SK-N-SH treated with all-trans-retinoic acid at 6 μM for 48 hours (cell line): Measurements from ENCODE around the gene MOAP1.
"Not testable (repeated sequence)": the region's sequence is repeated elsewhere in the genome, so short reads cannot be mapped to it uniquely, and the experiment has no call there.

Experiments
- ATAC-seq: fragments of 200-7000 bp; cut with Tn5 transposase; 3 replicates; pipeline ENCODE4 v1.9.1; 2020; ENCODE audit warnings: mild to moderate bottlenecking, moderate library complexity
- ARNTL ChIP-seq: fragments of 450-650 bp; formaldehyde crosslinking; IDR thresholded peaks from 2 replicates; pipeline ENCODE4 v1.5.0; 2020; ENCODE audit warnings: low read depth, mild to moderate bottlenecking, moderate library complexity, borderline replicate concordance
- CSDC2 ChIP-seq: fragments of 250-450 bp; sonication (Bioruptor Pico); IDR thresholded peaks from 2 replicates; pipeline ENCODE4 v1.5.0; 2020; ENCODE audit warnings: mild to moderate bottlenecking, moderate library complexity
- CSRNP3 ChIP-seq: fragments of 250-450 bp; sonication (Bioruptor Pico); IDR thresholded peaks from 2 replicates; pipeline ENCODE4 v1.5.1; 2021; ENCODE audit warnings: mild to moderate bottlenecking, moderate library complexity
- GLIS3 ChIP-seq: fragments of 250-450 bp; sonication (Bioruptor Pico); IDR thresholded peaks from 2 replicates; pipeline ENCODE4 v1.5.0; 2020; ENCODE audit warnings: mild to moderate bottlenecking, moderate library complexity
- ISL1 ChIP-seq: fragments of 250-450 bp; sonication (Bioruptor Pico); IDR thresholded peaks from 2 replicates; pipeline ENCODE4 v2.1.2; 2022; ENCODE audit warnings: mild to moderate bottlenecking, moderate library complexity
- OSR1 ChIP-seq: fragments of 250-450 bp; sonication (Bioruptor Pico); IDR thresholded peaks from 2 replicates; pipeline ENCODE4 v1.8.0; 2022; ENCODE audit warnings: moderate library complexity, mild to moderate bottlenecking, inconsistent platforms
- PPARA ChIP-seq: fragments of 250-450 bp; sonication (Bioruptor Pico); IDR thresholded peaks from 2 replicates; pipeline ENCODE4 v1.5.0; 2020; ENCODE audit warnings: mild to moderate bottlenecking, borderline replicate concordance
- RARB ChIP-seq: fragments of 250-450 bp; sonication (Bioruptor Pico); IDR thresholded peaks from 2 replicates; pipeline ENCODE4 v1.8.0; 2021; ENCODE audit warnings: mild to moderate bottlenecking, moderate library complexity
- SNAI2 ChIP-seq: fragments of 250-450 bp; sonication (Bioruptor Pico); IDR thresholded peaks from 2 replicates; pipeline ENCODE4 v1.5.0; 2020; ENCODE audit warnings: mild to moderate bottlenecking, moderate library complexity
- TCF4 ChIP-seq: fragments of 250-450 bp; sonication (Bioruptor Pico); IDR thresholded peaks from 2 replicates; pipeline ENCODE4 v1.8.0; 2021; ENCODE audit warnings: mild to moderate bottlenecking, moderate library complexity, borderline replicate concordance
- TOX ChIP-seq: fragments of 250-450 bp; sonication (Bioruptor Pico); IDR thresholded peaks from 2 replicates; pipeline ENCODE4 v1.8.0; 2021; ENCODE audit warnings: mild to moderate bottlenecking, moderate library complexity, borderline replicate concordance
- TSHZ2 ChIP-seq: fragments of 250-450 bp; sonication (Bioruptor Pico); IDR thresholded peaks from 2 replicates; pipeline ENCODE4 v1.5.0; 2020; ENCODE audit warnings: mild to moderate bottlenecking, moderate library complexity
- ZC3H10 ChIP-seq: fragments of 250-450 bp; sonication (Bioruptor Pico); IDR thresholded peaks from 2 replicates; pipeline ENCODE4 v1.5.1; 2021; ENCODE audit warnings: mild to moderate bottlenecking, moderate library complexity
- ZFP3 ChIP-seq: fragments of 250-450 bp; sonication (Bioruptor Pico); IDR thresholded peaks from 2 replicates; pipeline ENCODE4 v1.5.0; 2020; ENCODE audit warnings: mild to moderate bottlenecking, moderate library complexity
- ZFP30 ChIP-seq: fragments of 450-650 bp; formaldehyde crosslinking; IDR thresholded peaks from 2 replicates; pipeline ENCODE4 v1.5.0; 2022; ENCODE audit warnings: mild to moderate bottlenecking, moderate library complexity
- ZNF565 ChIP-seq: fragments of 450-650 bp; formaldehyde crosslinking; conservative IDR thresholded peaks from 2 replicates; pipeline ENCODE4 v1.5.0; 2020; ENCODE audit warnings: low read depth, mild to moderate bottlenecking, moderate library complexity
- ZNF70 ChIP-seq: fragments of 450-650 bp; formaldehyde crosslinking; IDR thresholded peaks from 2 replicates; pipeline ENCODE4 v1.5.0; 2020; ENCODE audit warnings: mild to moderate bottlenecking, moderate library complexity
- ZNF8 ChIP-seq: fragments of 450-650 bp; formaldehyde crosslinking; IDR thresholded peaks from 2 replicates; pipeline ENCODE4 v1.5.0; 2020; ENCODE audit warnings: mild to moderate bottlenecking, moderate library complexity
- TF ChIP-seq, protein P1 (sequence below): fragments of 250-450 bp; sonication (Bioruptor Pico); IDR thresholded peaks from 2 replicates; pipeline ENCODE4 v1.8.0; 2020; ENCODE audit warnings: mild to moderate bottlenecking, moderate library complexity, borderline replicate concordance
- TF ChIP-seq, protein P2 (sequence below): fragments of 250-450 bp; sonication (Bioruptor Pico); IDR thresholded peaks from 2 replicates; pipeline ENCODE4 v1.5.1; 2020; ENCODE audit warnings: low read depth, mild to moderate bottlenecking, moderate library complexity

MOAP1 gene, protein sequence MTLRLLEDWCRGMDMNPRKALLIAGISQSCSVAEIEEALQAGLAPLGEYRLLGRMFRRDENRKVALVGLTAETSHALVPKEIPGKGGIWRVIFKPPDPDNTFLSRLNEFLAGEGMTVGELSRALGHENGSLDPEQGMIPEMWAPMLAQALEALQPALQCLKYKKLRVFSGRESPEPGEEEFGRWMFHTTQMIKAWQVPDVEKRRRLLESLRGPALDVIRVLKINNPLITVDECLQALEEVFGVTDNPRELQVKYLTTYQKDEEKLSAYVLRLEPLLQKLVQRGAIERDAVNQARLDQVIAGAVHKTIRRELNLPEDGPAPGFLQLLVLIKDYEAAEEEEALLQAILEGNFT

DNA sequence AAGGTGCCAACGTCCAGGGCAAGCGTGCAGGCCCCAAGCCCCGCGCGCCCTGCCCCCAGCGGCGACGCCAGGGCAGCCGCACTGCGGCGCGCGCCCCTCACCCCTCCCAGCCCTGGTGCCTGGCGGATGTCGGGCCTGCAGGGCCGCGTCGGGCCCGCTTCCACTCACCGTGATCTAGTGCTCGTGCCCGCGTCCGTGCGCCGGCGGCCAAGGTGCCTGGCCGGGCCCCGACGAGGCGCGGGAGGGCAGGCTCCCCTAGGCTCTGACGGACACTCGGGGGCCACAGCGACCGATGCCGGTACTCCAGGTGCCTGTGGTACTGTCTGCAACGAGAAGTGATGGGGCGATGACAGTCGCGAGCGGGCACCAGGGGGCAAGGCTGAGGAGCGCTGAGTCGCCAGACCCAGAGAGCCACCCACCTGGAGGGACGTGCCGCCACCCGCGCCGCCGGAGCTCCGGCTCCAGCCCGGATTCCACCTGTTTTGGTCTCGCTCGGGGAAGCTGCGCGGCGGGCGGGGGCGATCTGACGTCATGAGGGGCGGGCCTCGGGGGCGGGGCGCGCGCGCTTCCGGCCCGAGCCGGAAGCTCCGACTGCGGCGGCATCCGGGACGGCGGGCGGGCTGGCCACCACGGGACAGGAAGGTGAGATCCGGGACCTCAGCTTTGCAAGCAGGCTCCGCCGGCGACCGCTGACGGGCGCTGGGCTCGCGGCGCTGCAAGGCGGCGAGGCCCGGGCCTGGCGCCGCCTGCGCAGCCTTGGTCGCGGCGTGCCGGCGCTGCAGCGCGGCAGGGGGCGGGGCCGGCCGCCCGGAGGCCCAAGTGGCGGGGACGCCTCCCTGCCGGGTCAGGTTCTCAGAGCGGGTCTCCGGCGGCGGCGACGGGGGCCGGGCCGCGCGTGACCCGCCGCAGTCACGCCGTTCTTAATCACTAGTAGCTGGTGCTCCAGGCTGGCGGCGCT lies at the start of gene MOAP1, which contains the start of gene LYSET:
Gene MOAP1, minus strand, starts transcription at position 507 of the 958 bp plus-strand sequence. CDS start 655 bp downstream, outside the sequence.
Gene LYSET, plus strand, starts transcription at position 927 of the 958 bp plus-strand sequence. CDS start 89 bp downstream, outside the sequence.
- no peak for TF ChIP-seq ZFP3 (CRISPR knock-in tag)
- TF ChIP-seq GLIS3 (CRISPR knock-in tag), result 0 out of 2 replicates have a peak, but pooled peaks have one; percentile 2
- ATAC-seq, result peak; percentile 87

GRCh38 chr14:93233078-93233477 lies 48.4 kb upstream of the MOAP1 start:
- not testable (repeated sequence) for ATAC-seq

DNA sequence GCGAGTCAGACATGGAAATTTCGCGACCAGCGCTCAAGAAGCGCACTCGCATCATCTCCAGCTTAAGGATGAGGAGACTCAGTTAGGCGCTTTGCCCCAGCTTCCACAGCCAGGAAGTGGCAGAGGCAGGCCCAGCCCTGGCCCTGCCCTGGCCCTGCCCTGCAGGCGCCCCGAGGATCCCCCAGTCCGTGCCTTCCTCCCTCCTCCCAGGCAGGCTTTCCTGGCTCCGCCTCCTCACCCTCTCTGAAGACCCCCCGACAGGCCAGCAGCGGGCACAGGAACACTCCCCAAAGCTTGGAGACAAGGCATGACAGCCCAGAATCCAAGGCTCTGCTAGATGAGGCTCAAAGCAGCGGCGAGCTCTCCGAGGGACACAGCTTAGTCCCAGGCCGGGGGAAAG lies 47.5 kb upstream of the MOAP1 start:
- no peak for ATAC-seq
- TF ChIP-seq, protein P1, sequence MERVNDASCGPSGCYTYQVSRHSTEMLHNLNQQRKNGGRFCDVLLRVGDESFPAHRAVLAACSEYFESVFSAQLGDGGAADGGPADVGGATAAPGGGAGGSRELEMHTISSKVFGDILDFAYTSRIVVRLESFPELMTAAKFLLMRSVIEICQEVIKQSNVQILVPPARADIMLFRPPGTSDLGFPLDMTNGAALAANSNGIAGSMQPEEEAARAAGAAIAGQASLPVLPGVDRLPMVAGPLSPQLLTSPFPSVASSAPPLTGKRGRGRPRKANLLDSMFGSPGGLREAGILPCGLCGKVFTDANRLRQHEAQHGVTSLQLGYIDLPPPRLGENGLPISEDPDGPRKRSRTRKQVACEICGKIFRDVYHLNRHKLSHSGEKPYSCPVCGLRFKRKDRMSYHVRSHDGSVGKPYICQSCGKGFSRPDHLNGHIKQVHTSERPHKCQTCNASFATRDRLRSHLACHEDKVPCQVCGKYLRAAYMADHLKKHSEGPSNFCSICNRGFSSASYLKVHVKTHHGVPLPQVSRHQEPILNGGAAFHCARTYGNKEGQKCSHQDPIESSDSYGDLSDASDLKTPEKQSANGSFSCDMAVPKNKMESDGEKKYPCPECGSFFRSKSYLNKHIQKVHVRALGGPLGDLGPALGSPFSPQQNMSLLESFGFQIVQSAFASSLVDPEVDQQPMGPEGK (CRISPR knock-in tag), result no peak
- no peak for TF ChIP-seq TSHZ2 (CRISPR knock-in tag)
- TF ChIP-seq RARB, result no peak
- no peak for TF ChIP-seq ZNF8 (CRISPR knock-in tag)

DNA sequence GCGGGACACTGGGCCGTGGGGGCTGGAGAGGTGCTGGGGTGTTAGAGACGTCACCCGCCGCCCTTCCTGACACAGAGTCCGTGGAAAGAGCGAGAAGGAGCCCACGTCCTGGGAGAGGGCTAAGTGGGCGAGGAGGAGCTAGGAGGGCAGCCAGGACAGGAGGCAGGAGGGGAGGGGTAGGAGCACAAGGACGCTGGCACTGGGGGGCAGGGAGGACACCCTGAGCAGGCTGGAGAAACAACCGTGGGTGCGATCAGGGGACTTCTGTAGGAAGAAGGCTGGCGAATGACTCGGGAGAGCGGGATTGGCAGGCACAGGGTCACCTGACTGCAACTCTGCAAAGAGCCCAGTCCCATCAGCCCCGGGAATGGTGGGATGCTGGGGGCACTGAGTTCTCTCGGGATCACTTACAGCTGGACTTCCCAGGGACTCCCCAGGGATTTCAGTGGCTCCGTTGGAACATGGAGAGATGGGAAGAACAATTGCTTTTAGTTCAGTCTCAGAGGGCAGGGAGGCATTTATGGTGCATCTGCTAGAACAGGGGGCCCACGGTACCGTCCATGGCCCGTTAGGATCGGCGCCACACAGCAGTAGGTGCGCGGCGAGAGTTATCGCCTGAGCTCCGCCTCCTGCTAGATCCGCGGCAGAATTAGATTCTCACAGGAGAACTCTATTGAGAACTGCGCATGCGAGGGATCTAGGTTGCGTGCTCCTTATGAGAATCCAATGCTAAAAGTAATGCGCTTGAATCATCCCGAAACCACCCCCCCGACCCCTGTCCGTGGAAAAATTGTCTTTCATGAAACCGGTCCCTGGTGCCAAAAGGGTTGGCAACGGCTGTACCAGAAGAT lies 46.7 kb upstream of the MOAP1 start:
- no peak for TF ChIP-seq ZFP30 (CRISPR knock-in tag)
- TF ChIP-seq ZNF70, result no peak
- TF ChIP-seq ZC3H10 (CRISPR knock-in tag), result no peak
- no peak for TF ChIP-seq SNAI2 (CRISPR knock-in tag)
- TF ChIP-seq PPARA (CRISPR knock-in tag), result no peak
- TF ChIP-seq ZNF565 (CRISPR knock-in tag), result no peak
- TF ChIP-seq CSRNP3 (CRISPR knock-in tag), result no peak
- TF ChIP-seq TCF4, result no peak
- TF ChIP-seq RARB, result no peak
- no peak for TF ChIP-seq GLIS3 (CRISPR knock-in tag)
- TF ChIP-seq OSR1 (CRISPR knock-in tag), result no peak
- TF ChIP-seq CSDC2 (CRISPR knock-in tag), result no peak
- TF ChIP-seq, protein P2, sequence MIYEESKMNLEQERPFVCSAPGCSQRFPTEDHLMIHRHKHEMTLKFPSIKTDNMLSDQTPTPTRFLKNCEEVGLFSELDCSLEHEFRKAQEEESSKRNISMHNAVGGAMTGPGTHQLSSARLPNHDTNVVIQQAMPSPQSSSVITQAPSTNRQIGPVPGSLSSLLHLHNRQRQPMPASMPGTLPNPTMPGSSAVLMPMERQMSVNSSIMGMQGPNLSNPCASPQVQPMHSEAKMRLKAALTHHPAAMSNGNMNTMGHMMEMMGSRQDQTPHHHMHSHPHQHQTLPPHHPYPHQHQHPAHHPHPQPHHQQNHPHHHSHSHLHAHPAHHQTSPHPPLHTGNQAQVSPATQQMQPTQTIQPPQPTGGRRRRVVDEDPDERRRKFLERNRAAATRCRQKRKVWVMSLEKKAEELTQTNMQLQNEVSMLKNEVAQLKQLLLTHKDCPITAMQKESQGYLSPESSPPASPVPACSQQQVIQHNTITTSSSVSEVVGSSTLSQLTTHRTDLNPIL (CRISPR knock-in tag), result no peak
- no peak for TF ChIP-seq ARNTL (CRISPR knock-in tag)
- no peak for TF ChIP-seq ISL1 (CRISPR knock-in tag)
- no peak for TF ChIP-seq TOX
- TF ChIP-seq ZFP3 (CRISPR knock-in tag), result no peak
- no peak for TF ChIP-seq ZNF8 (CRISPR knock-in tag)
- TF ChIP-seq, all 23 proteins: peak for 0
- ATAC-seq, result peak; percentile 94
